ENCODE measurements around the gene TCF12.

Gene TCF12

GRCh38 chr15:56984681-56985481 lies 66.4 kb downstream of the TCF12 start:
- Histone ChIP-seq H3K4me1 (ENCODE audit: control insufficient read depth, low read depth, low read length) (peaks cover 34% of the 10 kb centered on the region), H3K9me3 (ENCODE audit: control insufficient read depth, low read depth, low read length) (no peaks in the 10 kb centered on the region), H3K27ac (ENCODE audit: low read length) (no peak overlapping the region)

GRCh38 chr15:56985856-56986255 lies 67.4 kb downstream of the TCF12 start:
- no peak overlapping the region for H3K9ac ChIP-seq (ENCODE audit: low read length)
- H3K4me3 ChIP-seq (ENCODE audit: low read length) = no peak overlapping the region
- peak overlapping the region; percentile 42 for H3K27ac ChIP-seq (ENCODE audit: low read length)
- no peaks in the 10 kb centered on the region for H3K27me3 ChIP-seq (ENCODE audit: control insufficient read depth, insufficient read depth, low read length)
- H3K9me3 ChIP-seq (ENCODE audit: control insufficient read depth, low read depth, low read length) = no peaks in the 10 kb centered on the region
- H3K36me3 ChIP-seq (ENCODE audit: control insufficient read depth, low read depth, low read length) = no peaks in the 10 kb centered on the region
- H3K4me1 ChIP-seq (ENCODE audit: control insufficient read depth, low read depth, low read length) = peaks cover 34% of the 10 kb centered on the region

More at GRCh38 chr15:56984681-56985481, 66.4 kb downstream of the TCF12 start:
- Histone ChIP-seq H3K4me3 (ENCODE audit: low read length) (no peak overlapping the region), H3K36me3 (ENCODE audit: control insufficient read depth, low read depth, low read length) (no peaks in the 10 kb centered on the region), H3K27me3 (ENCODE audit: control insufficient read depth, insufficient read depth, low read length) (no peaks in the 10 kb centered on the region), H3K9ac (ENCODE audit: low read length) (no peak overlapping the region)

GRCh38 chr15:56987286-56987685 lies 68.8 kb downstream of the TCF12 start:
- Histone ChIP-seq H3K36me3 (ENCODE audit: control insufficient read depth, low read depth, low read length) (no peaks in the 10 kb centered on the region), H3K27me3 (ENCODE audit: control insufficient read depth, insufficient read depth, low read length) (no peaks in the 10 kb centered on the region), H3K27ac (ENCODE audit: low read length) (peak overlapping the region; percentile 24), H3K4me1 (ENCODE audit: control insufficient read depth, low read depth, low read length) (peaks cover 34% of the 10 kb centered on the region), H3K4me3 (ENCODE audit: low read length) (no peak overlapping the region), H3K9ac (ENCODE audit: low read length) (no peak overlapping the region), H3K9me3 (ENCODE audit: control insufficient read depth, low read depth, low read length) (no peaks in the 10 kb centered on the region)

- Histone ChIP-seq H3K36me3 (ENCODE audit: control insufficient read depth, low read depth, low read length) (peaks cover 2% of the 10 kb centered on the region), H3K9me3 (ENCODE audit: control insufficient read depth, low read depth, low read length) (no peaks in the 10 kb centered on the region), H3K9ac (ENCODE audit: low read length) (no peak overlapping the region), H3K27ac (ENCODE audit: low read length) (no peak overlapping the region), H3K4me1 (ENCODE audit: control insufficient read depth, low read depth, low read length) (peaks cover 31% of the 10 kb centered on the region), H3K4me3 (ENCODE audit: low read length) (no peak overlapping the region), H3K27me3 (ENCODE audit: control insufficient read depth, insufficient read depth, low read length) (no peaks in the 10 kb centered on the region)
Observed at GRCh38 chr15:56988219-56988618, 69.8 kb downstream of the TCF12 start.

GRCh38 chr15:56989411-56989924 lies 71.0 kb downstream of the TCF12 start:
- H3K9me3 ChIP-seq (ENCODE audit: control insufficient read depth, low read depth, low read length) = no peaks in the 10 kb centered on the region
- peaks cover 8% of the 10 kb centered on the region for H3K36me3 ChIP-seq (ENCODE audit: control insufficient read depth, low read depth, low read length)
- H3K27ac ChIP-seq (ENCODE audit: low read length) = no peak overlapping the region
- H3K4me1 ChIP-seq (ENCODE audit: control insufficient read depth, low read depth, low read length) = peaks cover 25% of the 10 kb centered on the region
- H3K9ac ChIP-seq (ENCODE audit: low read length) = no peak overlapping the region
- no peaks in the 10 kb centered on the region for H3K27me3 ChIP-seq (ENCODE audit: control insufficient read depth, insufficient read depth, low read length)
- no peak overlapping the region for H3K4me3 ChIP-seq (ENCODE audit: low read length)

GRCh38 chr15:56991017-56991416 lies 72.6 kb downstream of the TCF12 start:
- Histone ChIP-seq H3K27ac (ENCODE audit: low read length) (no peak overlapping the region), H3K4me3 (ENCODE audit: low read length) (no peak overlapping the region), H3K36me3 (ENCODE audit: control insufficient read depth, low read depth, low read length) (peaks cover 8% of the 10 kb centered on the region), H3K27me3 (ENCODE audit: control insufficient read depth, insufficient read depth, low read length) (no peaks in the 10 kb centered on the region), H3K9me3 (ENCODE audit: control insufficient read depth, low read depth, low read length) (no peaks in the 10 kb centered on the region), H3K9ac (ENCODE audit: low read length) (no peak overlapping the region), H3K4me1 (ENCODE audit: control insufficient read depth, low read depth, low read length) (peaks cover 18% of the 10 kb centered on the region)

- Histone ChIP-seq H3K36me3 (ENCODE audit: control insufficient read depth, low read depth, low read length) (peaks cover 8% of the 10 kb centered on the region), H3K27me3 (ENCODE audit: control insufficient read depth, insufficient read depth, low read length) (no peaks in the 10 kb centered on the region), H3K4me3 (ENCODE audit: low read length) (no peak overlapping the region), H3K27ac (ENCODE audit: low read length) (no peak overlapping the region), H3K4me1 (ENCODE audit: control insufficient read depth, low read depth, low read length) (peaks cover 15% of the 10 kb centered on the region), H3K9ac (ENCODE audit: low read length) (no peak overlapping the region), H3K9me3 (ENCODE audit: control insufficient read depth, low read depth, low read length) (no peaks in the 10 kb centered on the region)
Observed at GRCh38 chr15:56992725-56993124, 74.3 kb downstream of the TCF12 start.

- Histone ChIP-seq H3K27me3 (ENCODE audit: control insufficient read depth, insufficient read depth, low read length) (no peaks in the 10 kb centered on the region), H3K4me3 (ENCODE audit: low read length) (no peak overlapping the region), H3K9ac (ENCODE audit: low read length) (no peak overlapping the region), H3K36me3 (ENCODE audit: control insufficient read depth, low read depth, low read length) (peaks cover 8% of the 10 kb centered on the region), H3K4me1 (ENCODE audit: control insufficient read depth, low read depth, low read length) (peaks cover 2% of the 10 kb centered on the region), H3K9me3 (ENCODE audit: control insufficient read depth, low read depth, low read length) (no peaks in the 10 kb centered on the region), H3K27ac (ENCODE audit: low read length) (no peak overlapping the region)
Observed at GRCh38 chr15:56994280-56994679, 75.8 kb downstream of the TCF12 start.

- H3K9me3 ChIP-seq (ENCODE audit: control insufficient read depth, low read depth, low read length) = no peaks in the 10 kb centered on the region
- no peaks in the 10 kb centered on the region for H3K4me1 ChIP-seq (ENCODE audit: control insufficient read depth, low read depth, low read length)
- H3K9ac ChIP-seq (ENCODE audit: low read length) = no peak overlapping the region
- no peaks in the 10 kb centered on the region for H3K27me3 ChIP-seq (ENCODE audit: control insufficient read depth, insufficient read depth, low read length)
- H3K27ac ChIP-seq (ENCODE audit: low read length) = no peak overlapping the region
- H3K4me3 ChIP-seq (ENCODE audit: low read length) = no peak overlapping the region
- H3K36me3 ChIP-seq (ENCODE audit: control insufficient read depth, low read depth, low read length) = peaks cover 8% of the 10 kb centered on the region
Observed at GRCh38 chr15:56996093-56996492, 77.6 kb downstream of the TCF12 start.

GRCh38 chr15:56996746-56997470 lies 78.5 kb downstream of the TCF12 start:
- H3K9me3 ChIP-seq (ENCODE audit: control insufficient read depth, low read depth, low read length) = no peaks in the 10 kb centered on the region
- H3K4me3 ChIP-seq (ENCODE audit: low read length) = no peak overlapping the region
- H3K9ac ChIP-seq (ENCODE audit: low read length) = no peak overlapping the region
- no peaks in the 10 kb centered on the region for H3K27me3 ChIP-seq (ENCODE audit: control insufficient read depth, insufficient read depth, low read length)
- peaks cover 8% of the 10 kb centered on the region for H3K36me3 ChIP-seq (ENCODE audit: control insufficient read depth, low read depth, low read length)
- H3K27ac ChIP-seq (ENCODE audit: low read length) = no peak overlapping the region
- no peaks in the 10 kb centered on the region for H3K4me1 ChIP-seq (ENCODE audit: control insufficient read depth, low read depth, low read length)

- no peaks in the 10 kb centered on the region for H3K9me3 ChIP-seq (ENCODE audit: control insufficient read depth, low read depth, low read length)
- no peak overlapping the region for H3K4me3 ChIP-seq (ENCODE audit: low read length)
- no peaks in the 10 kb centered on the region for H3K36me3 ChIP-seq (ENCODE audit: control insufficient read depth, low read depth, low read length)
- H3K9ac ChIP-seq (ENCODE audit: low read length) = no peak overlapping the region
- no peaks in the 10 kb centered on the region for H3K27me3 ChIP-seq (ENCODE audit: control insufficient read depth, insufficient read depth, low read length)
- H3K27ac ChIP-seq (ENCODE audit: low read length) = no peak overlapping the region
- no peaks in the 10 kb centered on the region for H3K4me1 ChIP-seq (ENCODE audit: control insufficient read depth, low read depth, low read length)
Observed at GRCh38 chr15:57003418-57003817, 85.0 kb downstream of the TCF12 start.

Measured in iPS-18a (cell line).